Neural progenitor cell (in vitro differentiated cells): Measurements from ENCODE around the gene DENND11.
A peak's percentile ranks its signal among the peaks of the same experiment; 100 is the strongest.

Experiments used
- EZH2 ChIP-seq: fragments of 200-600 bp; sonication (generic); IDR thresholded peaks from 2 replicates; pipeline ENCODE4 v1.6.1; 2017; ENCODE audit warnings: antibody characterized with exemption, mild to moderate bottlenecking, moderate library complexity
- TF ChIP-seq, protein P1 (sequence below): fragments of 200-600 bp; sonication (generic); IDR thresholded peaks from 2 replicates; pipeline ENCODE4 v1.5.1; 2017; ENCODE audit warnings: antibody characterized with exemption, mild to moderate bottlenecking

DNA sequence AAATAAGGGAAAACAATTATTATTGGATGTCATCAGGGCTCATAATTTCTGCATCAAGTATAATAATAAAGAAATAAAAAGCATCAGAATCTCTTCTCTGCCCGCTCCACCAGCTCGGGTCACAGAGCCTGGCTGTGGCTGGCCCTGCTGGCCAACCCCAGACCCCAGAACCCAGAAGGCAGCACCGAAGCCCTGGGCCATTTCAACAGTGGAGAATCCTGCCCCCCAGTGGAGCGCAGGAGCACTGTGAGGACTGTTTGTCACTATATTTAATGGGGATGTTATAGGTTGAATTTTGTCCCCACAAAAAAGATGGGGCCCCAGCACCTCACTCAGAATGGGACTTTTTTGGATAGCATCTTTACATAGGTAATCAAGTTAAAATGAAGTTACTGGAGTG, 27.3 kb downstream of the DENND11 start:
- no peak for TF ChIP-seq EZH2
- TF ChIP-seq, protein P1, sequence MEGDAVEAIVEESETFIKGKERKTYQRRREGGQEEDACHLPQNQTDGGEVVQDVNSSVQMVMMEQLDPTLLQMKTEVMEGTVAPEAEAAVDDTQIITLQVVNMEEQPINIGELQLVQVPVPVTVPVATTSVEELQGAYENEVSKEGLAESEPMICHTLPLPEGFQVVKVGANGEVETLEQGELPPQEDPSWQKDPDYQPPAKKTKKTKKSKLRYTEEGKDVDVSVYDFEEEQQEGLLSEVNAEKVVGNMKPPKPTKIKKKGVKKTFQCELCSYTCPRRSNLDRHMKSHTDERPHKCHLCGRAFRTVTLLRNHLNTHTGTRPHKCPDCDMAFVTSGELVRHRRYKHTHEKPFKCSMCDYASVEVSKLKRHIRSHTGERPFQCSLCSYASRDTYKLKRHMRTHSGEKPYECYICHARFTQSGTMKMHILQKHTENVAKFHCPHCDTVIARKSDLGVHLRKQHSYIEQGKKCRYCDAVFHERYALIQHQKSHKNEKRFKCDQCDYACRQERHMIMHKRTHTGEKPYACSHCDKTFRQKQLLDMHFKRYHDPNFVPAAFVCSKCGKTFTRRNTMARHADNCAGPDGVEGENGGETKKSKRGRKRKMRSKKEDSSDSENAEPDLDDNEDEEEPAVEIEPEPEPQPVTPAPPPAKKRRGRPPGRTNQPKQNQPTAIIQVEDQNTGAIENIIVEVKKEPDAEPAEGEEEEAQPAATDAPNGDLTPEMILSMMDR, result peak; percentile 92
